ENCODE data around the gene C11orf98. TPM values are rescaled to one million over a fixed set of nuclear protein-coding genes. Genes with fewer than 3 reads are reported as not detected.
"Not testable (repeated sequence)": the region's sequence is repeated elsewhere in the genome, so short reads cannot be mapped to it uniquely, and the experiment has no call there.

C11orf98 gene
- total RNA-seq, 2 experiments from 2014 or later: 73.5 to 76.5 TPM

GRCh38 chr11:62621567-62622470 lies 43.2 kb downstream of the C11orf98 start, which contains the start of gene B3GAT3:
Gene B3GAT3 (minus strand): TSS chr11:62621986. CDS start chr11:62621947, 39 bp downstream.
- Mint-ChIP-seq H3K4me3 (peak within 1 kb of the TSS; percentile 89), H3K27ac (peak within 1 kb of the TSS; percentile 93), H3K27me3 (ENCODE audit: low read depth) (no peaks in the 10 kb centered on the region), H3K9me3 (no peaks in the 10 kb centered on the region), H3K4me1 (ENCODE audit: low read depth) (peaks cover 23% of the 10 kb centered on the region), H3K36me3 (ENCODE audit: low read depth) (peaks cover 28% of the 10 kb centered on the region)
- CTCF ChIA-PET: interaction anchor here (0.5 to 1.7 kb wide), 8 partner anchors 10 to 261 kb away, joined by 3 to 9 read pairs (median 3); partner anchors contain the start of genes EML3 and TUT1
- intact Hi-C loops (cut with micrococcal nuclease): loop anchor here (1.0 to 2.0 kb wide), 5 partner anchors 10 to 31 kb away; partner anchors contain the start of genes EML3, GANAB and TUT1
- peak; percentile 97 for DNase-seq

GRCh38 chr11:62621027-62621566 lies 43.9 kb downstream of the C11orf98 start:
- intact Hi-C loops (cut with micrococcal nuclease): loop anchor here (1.0 kb wide), 1 partner anchor 9 kb away; the partner anchor contains the start of gene EML3
- Mint-ChIP-seq H3K9me3 (no peaks in the 10 kb centered on the region), H3K4me3 (peak overlapping the region; percentile 89), H3K27me3 (ENCODE audit: low read depth) (no peaks in the 10 kb centered on the region), H3K27ac (peak overlapping the region; percentile 93), H3K36me3 (ENCODE audit: low read depth) (peaks cover 24% of the 10 kb centered on the region), H3K4me1 (ENCODE audit: low read depth) (peaks cover 25% of the 10 kb centered on the region)
- DNase-seq: no peak
- CTCF ChIA-PET: interaction anchor here (0.6 to 1.7 kb wide), 6 partner anchors 9 to 74 kb away, joined by 3 to 9 read pairs (median 4); partner anchors contain the start of genes EML3 and TUT1

GRCh38 chr11:62616957-62617356 lies 48.1 kb downstream of the C11orf98 start:
- intact Hi-C loops (cut with micrococcal nuclease); H3K9me3 Mint-ChIP-seq; H3K4me3 Mint-ChIP-seq; H3K27me3 Mint-ChIP-seq (ENCODE audit: low read depth); DNase-seq; H3K27ac Mint-ChIP-seq: not testable (repeated sequence)
- CTCF ChIA-PET: interaction anchor here (0.6 kb wide), 1 partner anchor 174 kb away, joined by 3 read pairs; no protein-coding TSS in a partner anchor
- peaks cover 17% of the 10 kb centered on the region for H3K36me3 Mint-ChIP-seq (ENCODE audit: low read depth)
- peaks cover 39% of the 10 kb centered on the region for H3K4me1 Mint-ChIP-seq (ENCODE audit: low read depth)

GRCh38 chr11:62615521-62615920 lies 49.5 kb downstream of the C11orf98 start:
- intact Hi-C loops (cut with micrococcal nuclease): no loop called here
- Mint-ChIP-seq H3K4me1 (ENCODE audit: low read depth) (peaks cover 46% of the 10 kb centered on the region), H3K27ac (no peak overlapping the region), H3K4me3 (no peak overlapping the region), H3K9me3 (no peaks in the 10 kb centered on the region), H3K27me3 (ENCODE audit: low read depth) (no peaks in the 10 kb centered on the region), H3K36me3 (ENCODE audit: low read depth) (peaks cover 17% of the 10 kb centered on the region)
- no peak for DNase-seq
- CTCF ChIA-PET: no interaction called here

GRCh38 chr11:62614275-62614674 lies 50.7 kb downstream of the C11orf98 start:
- intact Hi-C loops (cut with micrococcal nuclease): loop anchor here (5.0 kb wide), 1 partner anchor 158 kb away; the partner anchor contains the start of gene TAF6L
- H3K36me3 Mint-ChIP-seq (ENCODE audit: low read depth): peaks cover 23% of the 10 kb centered on the region
- no peaks in the 10 kb centered on the region for H3K27me3 Mint-ChIP-seq (ENCODE audit: low read depth)
- no peaks in the 10 kb centered on the region for H3K9me3 Mint-ChIP-seq
- peak; percentile 75 for DNase-seq
- H3K4me3 Mint-ChIP-seq: no peak overlapping the region
- CTCF ChIA-PET: interaction anchor here (1.5 kb wide), 2 partner anchors 20 to 22 kb away, joined by 3 to 8 read pairs; no protein-coding TSS in a partner anchor
- peaks cover 46% of the 10 kb centered on the region for H3K4me1 Mint-ChIP-seq (ENCODE audit: low read depth)
- peak overlapping the region; percentile 86 for H3K27ac Mint-ChIP-seq

GRCh38 chr11:62613291-62613778 lies 51.7 kb downstream of the C11orf98 start:
- no peak for DNase-seq

More at GRCh38 chr11:62613291-62613778, 51.7 kb downstream of the C11orf98 start:
- Mint-ChIP-seq H3K4me3 (peak overlapping the region; percentile 43), H3K36me3 (ENCODE audit: low read depth) (peaks cover 23% of the 10 kb centered on the region), H3K4me1 (ENCODE audit: low read depth) (peaks cover 47% of the 10 kb centered on the region), H3K9me3 (no peaks in the 10 kb centered on the region), H3K27me3 (ENCODE audit: low read depth) (no peaks in the 10 kb centered on the region), H3K27ac (peak overlapping the region; percentile 87)
- intact Hi-C loops (cut with micrococcal nuclease): loop anchor here (5.0 kb wide), 1 partner anchor 159 kb away; the partner anchor contains the start of gene TAF6L
- CTCF ChIA-PET: interaction anchor here (0.5 to 1.5 kb wide), 3 partner anchors 14 to 30 kb away, joined by 3 to 8 read pairs (median 3); no protein-coding TSS in a partner anchor

Other genes with a start within 250 kb of the C11orf98 start
- not detected for gene SCGB1A1, start 246.2 kb downstream of the C11orf98 start, total RNA-seq
- gene AHNAK, start 118.4 kb downstream of the C11orf98 start, total RNA-seq: 1 to 10 TPM; 9.2 to 9.4 TPM
- gene EEF1G, start 91.3 kb downstream of the C11orf98 start, total RNA-seq: 1,000 to 10,000 TPM; 2,282 to 2,440 TPM
- 10 to 100 TPM; 38.2 to 42.0 TPM for gene TUT1, start 73.7 kb downstream of the C11orf98 start, total RNA-seq
- gene MTA2, start 63.3 kb downstream of the C11orf98 start, total RNA-seq: 100 to 1,000 TPM; 191 to 197 TPM
- 10 to 100 TPM; 81.8 to 97.1 TPM for gene EML3, start 52.4 kb downstream of the C11orf98 start, total RNA-seq
- 1 to 10 TPM in 1 of 2 experiments, under 1 TPM in 1; 0.52 to 1.0 TPM for gene ROM1, start 52.0 kb downstream of the C11orf98 start, total RNA-seq
- 10 to 100 TPM; 43.1 to 45.7 TPM for gene B3GAT3, start 43.2 kb downstream of the C11orf98 start, total RNA-seq
- gene GANAB, start 18.6 kb downstream of the C11orf98 start, total RNA-seq: 100 to 1,000 TPM; 221 to 230 TPM
- gene INTS5, start 11.9 kb downstream of the C11orf98 start, total RNA-seq: 10 to 100 TPM; 12.5 to 12.8 TPM
- 10 to 100 TPM; 35.2 to 44.0 TPM for gene CSKMT, start 102 bp upstream of the C11orf98 start, total RNA-seq
- 1 to 10 TPM; 6.0 to 6.4 TPM for gene UQCC3, start 6.5 kb upstream of the C11orf98 start, total RNA-seq
- 1 to 10 TPM; 4.4 to 6.1 TPM for gene LBHD1, start 7.1 kb upstream of the C11orf98 start, total RNA-seq
- 100 to 1,000 TPM; 121 to 124 TPM for gene UBXN1, start 13.9 kb upstream of the C11orf98 start, total RNA-seq
- gene LRRN4CL, start 24.3 kb upstream of the C11orf98 start, total RNA-seq: under 1 TPM in 1 of 2 experiments, not detected in 1; 0.10 TPM
- gene BSCL2, start 42.2 kb upstream of the C11orf98 start, total RNA-seq: 10 to 100 TPM; 13.8 to 17.3 TPM
- gene GNG3, start 42.5 kb upstream of the C11orf98 start, total RNA-seq: not detected
- gene HNRNPUL2, start 62.2 kb upstream of the C11orf98 start, total RNA-seq: 10 to 100 TPM; 58.6 to 61.5 TPM
- gene TTC9C, start 63.3 kb upstream of the C11orf98 start, total RNA-seq: 10 to 100 TPM; 46.6 to 49.5 TPM
- gene ZBTB3, start 89.0 kb upstream of the C11orf98 start, total RNA-seq: 10 to 100 TPM; 12.1 to 13.5 TPM
- 100 to 1,000 TPM; 131 to 135 TPM for gene POLR2G, start 96.4 kb upstream of the C11orf98 start, total RNA-seq
- gene TAF6L, start 106.2 kb upstream of the C11orf98 start, total RNA-seq: 10 to 100 TPM in 1 of 2 experiments, 1 to 10 TPM in 1; 8.9 to 10.5 TPM
- gene TMEM179B, start 122.2 kb upstream of the C11orf98 start, total RNA-seq: 10 to 100 TPM; 13.9 to 15.2 TPM
- 1 to 10 TPM; 7.0 to 7.7 TPM for gene TMEM223, start 126.8 kb upstream of the C11orf98 start, total RNA-seq
- 10 to 100 TPM; 44.6 to 46.0 TPM for gene NXF1, start 140.2 kb upstream of the C11orf98 start, total RNA-seq
- 10 to 100 TPM; 22.7 to 23.0 TPM for gene STX5, start 166.8 kb upstream of the C11orf98 start, total RNA-seq
- not detected for gene TEX54, start 167.6 kb upstream of the C11orf98 start, total RNA-seq
- gene WDR74, start 174.4 kb upstream of the C11orf98 start, total RNA-seq: 10 to 100 TPM; 74.4 to 78.7 TPM
- 100 to 1,000 TPM; 419 to 472 TPM for gene SLC3A2, start 215.7 kb upstream of the C11orf98 start, total RNA-seq

Data from activated naive CD4-positive, alpha-beta T cell treated with anti-CD3 and anti-CD28 coated beads for 36 hours (primary cell).